ENCODE measurements around the gene TINCR.

GRCh38 chr19:5594521-5594950, 26.8 kb upstream of the TINCR start:
- TF ChIP-seq CTCF (IDR thresholded peaks at IDR 0.05; ENCODE audit: insufficient read depth, low read length, poor library complexity, severe bottlenecking): no peak
- no peak for TF ChIP-seq EZH2phosphoT487 (conservative IDR thresholded peaks at IDR 0.05; ENCODE audit: low read length)

All from SU-DHL-6 (cell line).